PC-9 (cell line): ENCODE data around the gene STAU1. TPM values are rescaled to one million over a fixed set of nuclear protein-coding genes. Genes with fewer than 3 reads are reported as not detected.

Source experiments
- BruUV-seq: library from RNA; stranded (reverse); fragments of 400-500 nt; replicated peaks from 2 replicates; lab custom pipeline; 2021; lab: Mats Ljungman, UMichigan
- CTCF ChIA-PET: fragments of 300-600 bp; sonication (Branson Sonifier 250); formaldehyde crosslinking; loops from one replicate; lab custom pipeline; 2022; ENCODE audit warnings: antibody characterized with exemption; lab: Charles Lee
- POLR2A ChIA-PET: fragments of 300-600 bp; sonication (Branson Sonifier 250); formaldehyde crosslinking; loops from one replicate; lab custom pipeline; 2022; ENCODE audit warnings: antibody characterized with exemption; ENCODE audit not compliant: unreplicated experiment; lab: Charles Lee
- DNase-seq, 2 experiments: peaks; one replicate each; pipeline versions ENCODE4 v3.0.0 to v3.0.0-alpha.2; 2015 to 2022; ENCODE audit warnings: mixed read lengths in 1 of 2
- H2AFZ ChIP-seq: fragments of 200-600 bp; sonication (generic); 2 replicates; pipeline ENCODE4 v1.8.1; 2017; ENCODE audit warnings: antibody characterized with exemption
- H3F3A ChIP-seq: fragments of 200-600 bp; sonication (generic); 2 replicates; pipeline ENCODE4 v1.8.1; 2017; ENCODE audit warnings: antibody characterized with exemption, mild to moderate bottlenecking, low read depth; ENCODE audit not compliant: insufficient read depth
- H3K27ac ChIP-seq: fragments of 200-600 bp; sonication (generic); 2 replicates; pipeline ENCODE4 v1.6.1; 2016; ENCODE audit warnings: mixed run types
- H3K27me3 ChIP-seq: fragments of 200-600 bp; sonication (generic); 2 replicates; pipeline ENCODE4 v1.6.1; 2016; ENCODE audit warnings: low read depth, mixed run types; ENCODE audit not compliant: insufficient read depth
- H3K36me3 ChIP-seq: fragments of 200-600 bp; sonication (generic); 2 replicates; pipeline ENCODE4 v1.6.1; 2016; ENCODE audit warnings: low read depth, mixed run types
- H3K4me1 ChIP-seq: fragments of 200-600 bp; sonication (generic); replicated peaks from 2 replicates; pipeline ENCODE4 v1.6.1; 2016; ENCODE audit warnings: mixed run types; ENCODE audit not compliant: insufficient read depth
- H3K4me2 ChIP-seq: fragments of 200-600 bp; sonication (generic); 2 replicates; pipeline ENCODE4 v1.6.1; 2017; ENCODE audit warnings: mixed run types
- H3K4me3 ChIP-seq: fragments of 200-600 bp; sonication (generic); 2 replicates; pipeline ENCODE4 v1.6.1; 2016; ENCODE audit warnings: mixed run types
- H3K79me2 ChIP-seq: fragments of 200-600 bp; sonication (generic); 2 replicates; pipeline ENCODE4 v1.6.1; 2017; ENCODE audit warnings: low read depth, mixed run types
- H3K9me2 ChIP-seq: fragments of 200-600 bp; sonication (generic); 2 replicates; pipeline ENCODE4 v1.8.1; 2017; ENCODE audit warnings: mild to moderate bottlenecking; ENCODE audit not compliant: insufficient read depth
- H3K9me3 ChIP-seq: fragments of 200-600 bp; sonication (generic); 2 replicates; pipeline ENCODE4 v1.8.1; 2016; ENCODE audit warnings: low read depth; ENCODE audit not compliant: insufficient read depth
- H4K20me1 ChIP-seq: fragments of 200-600 bp; sonication (generic); 2 replicates; pipeline ENCODE4 v1.8.1; 2017; ENCODE audit not compliant: insufficient read depth
- EZH2 ChIP-seq: fragments of 200-600 bp; sonication (generic); IDR thresholded peaks from 2 replicates; pipeline ENCODE4 v1.8.0; 2017; ENCODE audit warnings: antibody characterized with exemption, low read depth
- intact Hi-C: fragments of 100-400 bp; cut with micrococcal nuclease; formaldehyde crosslinking; loops from one replicate; pipeline ENCODE4 v1.10.0; 2022; ENCODE audit not compliant: unreplicated experiment
- total RNA-seq: library from RNA; stranded (reverse); gene quantifications from 2 replicates; pipeline ENCODE4 v1.2.3, GENCODE V29; 2021
- TF ChIP-seq, protein P1 (sequence below): fragments of 200-600 bp; sonication (generic); conservative IDR thresholded peaks from 2 replicates; pipeline ENCODE4 v1.6.1; 2017; ENCODE audit warnings: mixed run types, antibody characterized with exemption, mild to moderate bottlenecking, moderate library complexity

The STAU1 gene
- total RNA-seq, 1 experiment from 2014 or later, result 153 TPM

DNA sequence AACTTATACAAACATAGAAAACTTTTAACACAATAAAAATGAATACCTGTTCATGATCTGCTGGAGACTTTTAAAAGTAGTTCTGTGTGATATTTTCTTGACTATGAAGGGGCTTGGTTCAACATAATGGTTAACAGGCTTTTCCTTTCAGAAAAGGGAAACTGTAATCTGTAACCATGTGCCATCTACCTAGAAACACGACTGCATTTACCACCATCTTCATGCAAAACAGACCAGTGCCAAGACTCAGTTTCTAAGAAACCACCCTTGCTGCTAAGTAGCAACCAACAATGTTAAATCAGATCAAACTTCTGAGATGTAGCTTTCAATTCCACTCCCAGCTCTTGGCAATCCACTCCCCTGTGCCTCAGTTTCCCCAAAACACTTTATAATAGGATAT is 15.7 kb downstream of the STAU1 start:
- no TSS peak for BruUV-seq
- TF ChIP-seq, protein P1, sequence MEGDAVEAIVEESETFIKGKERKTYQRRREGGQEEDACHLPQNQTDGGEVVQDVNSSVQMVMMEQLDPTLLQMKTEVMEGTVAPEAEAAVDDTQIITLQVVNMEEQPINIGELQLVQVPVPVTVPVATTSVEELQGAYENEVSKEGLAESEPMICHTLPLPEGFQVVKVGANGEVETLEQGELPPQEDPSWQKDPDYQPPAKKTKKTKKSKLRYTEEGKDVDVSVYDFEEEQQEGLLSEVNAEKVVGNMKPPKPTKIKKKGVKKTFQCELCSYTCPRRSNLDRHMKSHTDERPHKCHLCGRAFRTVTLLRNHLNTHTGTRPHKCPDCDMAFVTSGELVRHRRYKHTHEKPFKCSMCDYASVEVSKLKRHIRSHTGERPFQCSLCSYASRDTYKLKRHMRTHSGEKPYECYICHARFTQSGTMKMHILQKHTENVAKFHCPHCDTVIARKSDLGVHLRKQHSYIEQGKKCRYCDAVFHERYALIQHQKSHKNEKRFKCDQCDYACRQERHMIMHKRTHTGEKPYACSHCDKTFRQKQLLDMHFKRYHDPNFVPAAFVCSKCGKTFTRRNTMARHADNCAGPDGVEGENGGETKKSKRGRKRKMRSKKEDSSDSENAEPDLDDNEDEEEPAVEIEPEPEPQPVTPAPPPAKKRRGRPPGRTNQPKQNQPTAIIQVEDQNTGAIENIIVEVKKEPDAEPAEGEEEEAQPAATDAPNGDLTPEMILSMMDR, result no peak
- TF ChIP-seq EZH2, result no peak
- Histone ChIP-seq H3K79me2 (peaks cover 89% of the 10 kb centered on the region), H3K9me2 (no peaks in the 10 kb centered on the region), H2AFZ (no peak overlapping the region), H4K20me1 (peaks cover 49% of the 10 kb centered on the region), H3K27ac (no peak overlapping the region), H3K4me3 (no peak overlapping the region), H3K4me2 (no peak overlapping the region), H3K4me1 (no peaks in the 10 kb centered on the region), H3K36me3 (peaks cover 22% of the 10 kb centered on the region), H3K27me3 (no peaks in the 10 kb centered on the region), H3K9me3 (no peaks in the 10 kb centered on the region), H3F3A (peaks cover 10% of the 10 kb centered on the region; the same call in 1 of the 2 replicates)
- DNase-seq, result no peak
- POLR2A ChIA-PET, result no interaction called here
- intact Hi-C loops, result no loop called here
- CTCF ChIA-PET, result no interaction called here

- ChIA-PET CTCF (no interaction called here), POLR2A (no interaction called here)
- H3K9me2 ChIP-seq, result no peaks in the 10 kb centered on the region
- no peak overlapping the region for H3K4me2 ChIP-seq
- no peaks in the 10 kb centered on the region for H3K9me3 ChIP-seq
- no peak overlapping the region for H3K4me3 ChIP-seq
- BruUV-seq, result no TSS peak
- peaks cover 89% of the 10 kb centered on the region for H3K79me2 ChIP-seq
- no peak for TF ChIP-seq EZH2
- TF ChIP-seq, protein P1, result no peak
- H3K4me1 ChIP-seq, result no peaks in the 10 kb centered on the region
- peaks cover 22% of the 10 kb centered on the region for H3K36me3 ChIP-seq
- H2AFZ ChIP-seq, result no peak overlapping the region
- peaks cover 10% of the 10 kb centered on the region; the same call in 1 of the 2 replicates for H3F3A ChIP-seq
- intact Hi-C loops, result no loop called here
- DNase-seq, result no peak
- no peaks in the 10 kb centered on the region for H3K27me3 ChIP-seq
- H4K20me1 ChIP-seq, result peaks cover 49% of the 10 kb centered on the region
- no peak overlapping the region for H3K27ac ChIP-seq
Observed at GRCh38 chr20:49171909-49172308, 16.2 kb downstream of the STAU1 start.

GRCh38 chr20:49170714-49171113 is 17.4 kb downstream of the STAU1 start:
- no peaks in the 10 kb centered on the region for H3K4me1 ChIP-seq
- H2AFZ ChIP-seq, result no peak overlapping the region
- no peak overlapping the region for H3K4me3 ChIP-seq
- no peaks in the 10 kb centered on the region for H3K9me3 ChIP-seq
- ChIA-PET POLR2A (no interaction called here), CTCF (interaction anchor here (0.7 kb wide), 1 partner anchor 26 kb away, joined by 9 read pairs; no protein-coding TSS in a partner anchor)
- BruUV-seq, result no TSS peak
- DNase-seq, result no peak
- H3K9me2 ChIP-seq, result no peaks in the 10 kb centered on the region
- TF ChIP-seq EZH2, result no peak
- TF ChIP-seq, protein P1, result no peak
- peaks cover 10% of the 10 kb centered on the region; the same call in 1 of the 2 replicates for H3F3A ChIP-seq
- peaks cover 89% of the 10 kb centered on the region for H3K79me2 ChIP-seq
- H3K36me3 ChIP-seq, result peaks cover 24% of the 10 kb centered on the region
- intact Hi-C loops, result no loop called here
- peaks cover 52% of the 10 kb centered on the region for H4K20me1 ChIP-seq
- H3K27me3 ChIP-seq, result no peaks in the 10 kb centered on the region
- H3K4me2 ChIP-seq, result no peak overlapping the region
- H3K27ac ChIP-seq, result no peak overlapping the region
